Measurements from ENCODE around the gene LECT2. TPM values are rescaled to one million over a fixed set of nuclear protein-coding genes. Genes with fewer than 3 reads are reported as not detected.

LECT2 gene
- total RNA-seq, 1 donor from 2014 or later = not detected

DNA sequence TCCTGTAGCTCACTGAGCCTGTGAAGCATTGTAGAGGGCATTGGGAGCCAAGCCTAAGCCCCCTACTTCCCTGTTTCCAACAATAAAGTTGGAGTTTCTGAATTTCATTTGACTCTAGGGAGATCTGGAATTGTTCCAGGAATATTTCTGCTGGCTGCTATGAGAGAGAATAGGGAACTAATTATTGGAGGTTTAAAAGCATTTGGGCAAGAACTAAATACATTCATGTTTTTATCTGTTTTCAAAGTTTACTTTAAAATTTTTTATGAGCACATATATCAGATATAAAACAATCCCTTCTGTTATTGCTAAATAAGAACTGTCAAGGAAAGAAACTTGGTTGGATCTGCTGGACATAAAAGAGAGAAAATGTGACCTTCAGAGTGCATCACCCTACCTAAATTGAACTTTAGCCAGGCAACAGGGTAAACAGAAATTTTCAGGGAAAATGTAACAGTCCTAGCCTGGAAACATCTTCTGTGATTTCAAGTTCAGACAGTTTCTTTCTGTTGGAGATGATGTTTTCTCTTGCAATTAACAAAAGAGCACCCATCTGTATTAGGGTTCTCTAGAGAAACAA, 19.3 kb upstream of the LECT2 start:
- Histone ChIP-seq H3K4me1 (no peaks in the 10 kb centered on the region), H3K9me3 (no peaks in the 10 kb centered on the region), H3K36me3 (no peaks in the 10 kb centered on the region), H3K4me3 (no peak overlapping the region), H3K27ac (no peak overlapping the region), H3K27me3 (peaks cover 7% of the 10 kb centered on the region)
- intact Hi-C loops (cut with DNase I) = no loop called here
- TF ChIP-seq, protein P1, sequence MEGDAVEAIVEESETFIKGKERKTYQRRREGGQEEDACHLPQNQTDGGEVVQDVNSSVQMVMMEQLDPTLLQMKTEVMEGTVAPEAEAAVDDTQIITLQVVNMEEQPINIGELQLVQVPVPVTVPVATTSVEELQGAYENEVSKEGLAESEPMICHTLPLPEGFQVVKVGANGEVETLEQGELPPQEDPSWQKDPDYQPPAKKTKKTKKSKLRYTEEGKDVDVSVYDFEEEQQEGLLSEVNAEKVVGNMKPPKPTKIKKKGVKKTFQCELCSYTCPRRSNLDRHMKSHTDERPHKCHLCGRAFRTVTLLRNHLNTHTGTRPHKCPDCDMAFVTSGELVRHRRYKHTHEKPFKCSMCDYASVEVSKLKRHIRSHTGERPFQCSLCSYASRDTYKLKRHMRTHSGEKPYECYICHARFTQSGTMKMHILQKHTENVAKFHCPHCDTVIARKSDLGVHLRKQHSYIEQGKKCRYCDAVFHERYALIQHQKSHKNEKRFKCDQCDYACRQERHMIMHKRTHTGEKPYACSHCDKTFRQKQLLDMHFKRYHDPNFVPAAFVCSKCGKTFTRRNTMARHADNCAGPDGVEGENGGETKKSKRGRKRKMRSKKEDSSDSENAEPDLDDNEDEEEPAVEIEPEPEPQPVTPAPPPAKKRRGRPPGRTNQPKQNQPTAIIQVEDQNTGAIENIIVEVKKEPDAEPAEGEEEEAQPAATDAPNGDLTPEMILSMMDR (IDR thresholded peaks at IDR 0.05) = no peak
- no peak for ATAC-seq
- DNase-seq = no peak

DNA sequence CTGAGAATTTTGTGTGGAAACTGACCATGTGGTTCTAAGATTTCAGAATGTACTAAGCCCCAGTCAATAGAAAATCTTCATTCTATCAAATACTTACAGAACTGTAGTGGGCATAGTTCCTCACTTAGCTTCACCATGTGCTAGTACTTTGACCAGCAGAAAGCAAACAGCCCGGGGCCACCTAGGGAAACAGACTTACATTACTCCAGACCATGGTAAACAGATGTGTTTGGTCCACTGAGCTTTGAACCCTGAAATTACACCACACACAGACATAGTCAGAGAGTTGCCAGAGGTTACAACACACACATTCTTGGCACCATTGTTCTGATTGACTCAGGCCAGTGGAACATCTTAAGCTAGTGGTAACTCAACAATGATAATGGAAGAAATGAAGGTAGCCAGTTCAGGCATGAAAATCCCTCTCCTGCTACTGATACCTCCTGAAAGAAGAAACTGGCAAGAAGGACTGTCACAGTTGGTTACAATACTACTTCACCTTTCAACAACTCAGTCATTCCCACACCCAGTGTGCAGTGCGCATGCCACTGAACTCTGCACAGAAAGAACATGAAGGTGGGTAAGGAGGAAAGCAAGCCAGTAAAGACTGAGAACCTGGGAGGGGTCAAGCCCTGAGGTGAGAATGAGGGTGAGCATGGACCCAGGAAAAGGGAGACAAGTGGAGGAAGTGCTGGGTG, 18.7 kb upstream of the LECT2 start:
- intact Hi-C loops (cut with DNase I) = no loop called here
- no peak for DNase-seq
- Histone ChIP-seq H3K4me3 (no peak overlapping the region), H3K27me3 (peaks cover 7% of the 10 kb centered on the region), H3K4me1 (no peaks in the 10 kb centered on the region), H3K36me3 (no peaks in the 10 kb centered on the region), H3K9me3 (no peaks in the 10 kb centered on the region), H3K27ac (no peak overlapping the region)
- TF ChIP-seq, protein P1 (IDR thresholded peaks at IDR 0.05) = no peak
- ATAC-seq = no peak

DNA sequence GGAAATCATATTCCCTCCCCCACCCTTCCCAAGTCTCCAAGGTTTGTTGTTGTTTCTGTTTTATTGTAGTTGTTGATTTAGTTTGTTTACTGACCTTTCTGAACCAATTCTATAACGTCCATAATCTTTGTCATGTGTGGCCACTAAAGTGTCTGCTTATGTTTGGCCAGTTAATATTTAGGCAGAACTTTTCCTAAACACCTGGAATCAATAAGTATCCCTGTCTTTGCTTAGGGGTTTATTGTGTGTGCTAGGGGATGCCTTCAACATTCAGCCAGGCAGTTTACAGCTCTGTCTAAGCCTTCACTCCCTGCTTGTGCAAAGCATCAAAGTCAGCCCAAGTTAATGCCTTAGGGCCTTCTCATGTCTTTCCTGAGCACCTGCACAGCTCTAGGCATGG, 16.9 kb upstream of the LECT2 start:
- H3K9me3 ChIP-seq = no peaks in the 10 kb centered on the region
- H3K27me3 ChIP-seq = peaks cover 7% of the 10 kb centered on the region
- DNase-seq = no peak
- H3K4me3 ChIP-seq = no peak overlapping the region
- no peak overlapping the region for H3K27ac ChIP-seq
- no peaks in the 10 kb centered on the region for H3K36me3 ChIP-seq
- no peak for ATAC-seq
- TF ChIP-seq, protein P1 (IDR thresholded peaks at IDR 0.05) = no peak
- intact Hi-C loops (cut with DNase I) = no loop called here
- no peaks in the 10 kb centered on the region for H3K4me1 ChIP-seq

DNA sequence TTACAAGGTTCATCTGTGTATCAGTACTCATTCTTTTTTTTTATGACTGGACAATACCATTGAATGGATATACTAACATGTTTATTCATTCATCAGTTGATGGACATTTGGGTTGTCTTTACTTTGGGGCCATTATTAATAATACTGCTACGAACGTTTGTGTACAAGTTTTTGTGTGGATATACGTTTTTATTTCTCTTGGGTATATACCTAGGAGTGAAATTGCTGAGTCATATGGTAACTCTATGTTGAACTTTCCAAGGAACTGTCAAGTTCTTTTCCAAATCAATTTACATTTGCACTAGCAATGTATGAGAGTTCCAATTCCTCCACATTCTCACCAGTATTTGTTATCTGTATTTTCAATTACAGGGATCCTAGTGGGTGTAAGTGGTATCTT, 12.0 kb upstream of the LECT2 start:
- TF ChIP-seq, protein P1 (IDR thresholded peaks at IDR 0.05) = no peak
- no peaks in the 10 kb centered on the region for H3K9me3 ChIP-seq
- ATAC-seq = no peak
- DNase-seq = no peak
- no peak overlapping the region for H3K27ac ChIP-seq
- H3K27me3 ChIP-seq = no peaks in the 10 kb centered on the region
- H3K4me1 ChIP-seq = no peaks in the 10 kb centered on the region
- intact Hi-C loops (cut with DNase I) = no loop called here
- no peak overlapping the region for H3K4me3 ChIP-seq
- H3K36me3 ChIP-seq = no peaks in the 10 kb centered on the region

DNA sequence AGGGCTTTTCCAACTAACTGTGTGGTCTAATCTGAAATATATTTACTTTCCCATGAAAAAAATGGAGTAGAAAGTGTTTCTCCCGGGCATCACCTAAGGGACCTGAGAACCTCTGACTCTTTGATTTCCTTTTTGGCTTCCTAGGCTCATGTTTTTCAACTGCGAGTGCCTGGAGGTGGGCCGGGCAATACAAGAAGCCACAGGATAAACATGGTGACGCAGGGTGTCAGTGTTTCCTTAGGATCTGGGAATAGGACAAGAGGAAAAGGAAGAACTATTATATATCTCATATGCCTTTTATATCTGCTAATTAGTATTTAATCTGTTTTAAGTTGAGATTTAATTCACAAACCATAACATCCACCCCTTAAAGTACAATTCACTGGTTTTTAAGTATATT, 11.4 kb upstream of the LECT2 start:
- Histone ChIP-seq H3K36me3 (no peaks in the 10 kb centered on the region), H3K27me3 (no peaks in the 10 kb centered on the region), H3K9me3 (no peaks in the 10 kb centered on the region), H3K4me1 (no peaks in the 10 kb centered on the region), H3K27ac (no peak overlapping the region), H3K4me3 (no peak overlapping the region)
- TF ChIP-seq, protein P1 (IDR thresholded peaks at IDR 0.05) = no peak
- ATAC-seq (no peak), DNase-seq (no peak)
- intact Hi-C loops (cut with DNase I) = no loop called here
